NCI-H82 treated with DMSO at 0.1 percent for 48 hours (cell line): Measurements from ENCODE around the gene GABBR1.

ENCODE experiments used
- DNase-seq: peaks from one replicate; lab custom pipeline; 2025; ENCODE audit not compliant: unreplicated experiment; lab: John Stamatoyannopoulos, UW

Gene GABBR1

DNA sequence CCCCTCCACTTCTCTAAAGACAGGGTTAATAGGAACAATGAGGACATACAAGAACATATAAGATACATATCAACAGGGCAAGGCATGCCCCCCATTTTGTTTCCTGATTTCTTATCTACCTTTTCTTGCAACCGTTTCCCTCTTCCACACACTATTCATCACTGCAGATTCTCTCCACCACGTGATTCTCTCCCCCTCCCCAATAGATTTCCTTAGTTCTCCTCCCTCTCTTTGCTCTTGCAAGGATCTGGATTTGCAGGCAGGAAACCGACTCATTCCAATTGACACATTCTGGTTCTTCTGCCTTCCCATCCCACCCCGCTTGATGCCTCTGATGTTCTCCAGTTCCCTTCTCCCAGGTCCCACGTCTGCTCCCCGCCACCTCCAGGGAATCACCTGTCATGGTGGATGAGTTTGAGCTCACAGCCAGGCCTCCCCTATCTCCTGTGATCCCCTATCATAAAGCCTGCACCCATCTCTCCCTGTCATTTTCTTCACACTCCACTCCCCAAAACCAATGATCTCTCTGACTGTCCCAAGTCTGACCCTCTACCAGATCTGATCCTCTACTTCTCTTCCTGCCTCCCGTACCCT, 7.5 kb downstream of the GABBR1 start:
- no peak for DNase-seq

DNA sequence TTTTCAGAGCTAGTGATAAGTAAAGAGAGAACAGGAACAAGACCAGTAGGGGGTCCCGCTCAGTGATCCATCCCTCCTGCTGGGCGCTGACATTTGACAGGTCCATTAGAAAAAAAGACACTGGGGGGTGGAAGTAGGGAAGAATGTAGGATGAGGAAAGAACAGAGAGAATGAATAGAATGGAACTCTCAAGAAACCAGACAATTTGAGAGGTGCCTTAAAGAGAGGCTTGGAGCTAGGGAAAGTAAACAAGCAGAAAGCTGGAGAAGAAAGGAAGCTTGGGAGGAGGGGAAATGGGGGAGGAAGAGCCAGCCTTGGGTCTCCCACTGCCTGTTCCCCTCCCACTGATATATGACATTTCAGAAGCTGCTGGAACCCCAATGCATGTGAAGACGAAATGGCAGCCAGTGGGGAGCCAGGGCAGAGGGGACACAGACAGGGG, 8.4 kb downstream of the GABBR1 start:
- no peak for DNase-seq

DNA sequence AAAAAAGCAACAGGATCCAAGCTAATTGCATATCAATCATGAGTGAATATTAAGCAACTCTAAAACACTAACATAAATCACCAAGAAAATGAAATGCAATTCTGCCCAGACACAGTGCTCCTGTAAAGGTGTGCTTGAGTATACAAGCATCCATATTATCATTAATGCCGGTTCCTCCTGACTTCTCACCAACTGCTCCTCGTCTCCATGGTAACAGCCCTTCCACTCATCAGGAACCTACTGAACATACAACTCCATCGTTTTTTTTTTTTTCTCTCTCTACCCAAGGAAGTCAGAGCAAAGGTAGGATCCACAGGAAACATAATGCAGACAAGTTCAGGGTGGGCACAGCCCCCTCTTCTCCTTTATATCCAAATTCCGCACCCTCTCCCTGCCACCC, 12.4 kb downstream of the GABBR1 start:
- no peak for DNase-seq

DNA sequence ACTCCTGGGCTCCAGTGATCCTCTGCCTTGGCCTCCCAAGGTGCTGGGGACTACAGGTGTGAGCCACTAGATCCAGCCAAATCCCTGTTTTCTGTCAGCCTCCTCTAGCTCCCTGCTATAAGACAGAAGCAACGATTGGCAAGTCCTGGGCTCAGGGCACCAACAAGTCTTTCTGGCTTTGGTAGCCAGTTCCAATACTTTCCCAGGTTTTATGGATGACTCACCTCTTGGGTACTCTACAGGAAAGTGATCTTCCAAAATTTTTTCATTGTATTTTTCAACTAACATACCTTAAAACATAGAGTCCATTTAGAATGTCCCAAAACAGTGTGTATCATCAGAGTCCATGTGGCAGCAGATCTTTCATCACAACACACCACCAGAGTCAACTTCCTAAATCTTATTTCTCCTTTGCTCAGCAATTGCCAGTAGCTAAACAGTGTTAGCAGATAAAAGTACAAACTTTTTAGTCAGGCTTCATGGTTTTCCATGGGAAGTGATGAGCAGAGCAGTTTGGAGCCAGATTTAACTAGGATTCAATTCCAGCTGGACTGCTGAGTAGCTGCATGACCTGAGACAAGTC, 13.3 kb downstream of the GABBR1 start:
- DNase-seq: no peak

DNA sequence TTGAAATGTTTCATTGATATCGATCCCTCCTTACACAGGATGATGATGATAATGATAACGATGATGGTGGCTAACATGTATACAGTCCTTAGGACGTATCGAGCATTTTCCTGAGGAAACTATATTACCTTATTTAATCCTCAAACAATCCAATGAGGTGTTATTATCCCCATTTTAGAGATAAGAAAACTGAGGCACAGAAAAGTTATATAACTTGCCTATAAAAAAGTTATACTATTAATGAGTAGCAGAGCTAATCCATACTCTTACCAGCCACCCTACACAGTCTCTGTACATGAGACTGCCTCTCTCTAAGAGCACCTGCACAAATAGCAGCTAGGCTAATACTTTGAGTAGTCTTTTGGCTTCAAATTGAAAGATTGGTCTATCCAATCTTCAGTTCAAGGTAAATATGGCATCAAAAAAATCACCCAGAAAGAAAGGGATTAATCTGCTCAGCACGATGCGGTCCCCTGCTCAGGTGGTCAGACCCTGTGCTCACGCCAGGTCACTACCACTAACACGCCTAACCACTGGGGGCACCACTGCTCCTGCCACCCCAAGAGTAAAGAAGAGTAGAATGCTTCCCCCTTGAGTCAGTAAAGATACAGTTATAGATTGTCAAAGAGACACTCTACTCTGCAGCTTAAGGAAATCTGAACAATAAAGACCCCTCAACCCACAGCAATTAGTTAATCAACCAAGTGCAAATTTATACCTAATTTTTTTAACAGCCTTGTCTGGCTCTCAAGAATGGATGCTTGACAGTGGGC, 15.0 kb downstream of the GABBR1 start:
- no peak for DNase-seq

DNA sequence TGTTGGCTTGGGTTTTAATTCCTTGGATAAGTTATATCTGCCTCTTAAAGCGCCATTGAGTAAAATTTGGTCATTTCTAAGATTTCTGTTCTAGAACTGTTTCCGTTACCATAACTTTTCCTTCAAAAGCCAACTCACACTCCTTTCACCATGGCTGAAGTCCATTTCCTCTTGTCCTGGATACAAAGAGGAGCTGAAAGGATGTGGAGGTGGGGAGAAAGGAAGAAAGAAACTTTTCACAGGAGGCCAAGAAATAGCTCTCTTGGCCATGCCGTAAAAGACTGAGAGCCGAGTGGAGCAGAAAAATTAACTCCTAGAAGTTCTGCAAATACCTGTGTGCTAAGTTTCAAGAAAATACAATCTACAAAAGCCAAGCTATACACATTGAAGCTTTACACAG, 21.6 kb downstream of the GABBR1 start:
- no peak for DNase-seq

DNA sequence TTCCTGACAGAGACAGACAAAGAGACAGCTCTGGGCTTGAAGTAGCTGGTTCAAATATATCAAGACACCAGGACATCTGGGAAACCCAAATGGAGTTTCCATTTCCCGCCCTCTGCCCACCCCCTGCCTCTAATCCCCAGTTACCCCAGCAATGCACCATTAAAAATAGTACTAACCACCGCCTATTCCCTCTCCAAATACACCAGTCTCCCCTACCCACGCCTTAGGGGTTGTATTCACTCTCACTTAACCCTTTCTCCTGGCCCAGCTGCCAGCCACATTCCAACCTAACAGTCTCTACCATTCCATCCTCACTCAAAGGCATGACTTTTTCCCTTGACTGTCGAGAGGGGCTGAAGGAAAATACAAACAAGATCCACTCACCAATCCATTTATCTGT, 22.4 kb downstream of the GABBR1 start:
- DNase-seq: no peak

DNA sequence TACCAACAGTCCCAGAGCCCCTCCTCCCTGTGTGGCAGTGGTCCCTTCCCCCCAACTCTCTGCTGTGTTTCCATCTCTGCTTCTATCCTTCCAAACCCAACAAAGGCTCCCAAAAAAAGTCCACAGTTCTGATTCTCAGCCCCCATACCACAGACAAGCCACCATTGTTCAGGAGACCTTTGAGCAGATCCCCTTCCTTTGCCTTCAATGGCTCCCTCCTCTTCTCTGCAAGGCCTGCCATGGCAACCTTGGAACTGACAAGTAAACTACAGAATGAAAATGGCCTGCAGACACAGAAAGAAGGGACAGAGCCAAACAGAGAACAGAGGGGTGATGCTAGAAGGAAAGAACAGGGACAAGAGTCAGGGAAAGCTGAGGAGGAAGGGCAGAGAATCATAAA, 24.9 kb downstream of the GABBR1 start:
- no peak for DNase-seq

DNA sequence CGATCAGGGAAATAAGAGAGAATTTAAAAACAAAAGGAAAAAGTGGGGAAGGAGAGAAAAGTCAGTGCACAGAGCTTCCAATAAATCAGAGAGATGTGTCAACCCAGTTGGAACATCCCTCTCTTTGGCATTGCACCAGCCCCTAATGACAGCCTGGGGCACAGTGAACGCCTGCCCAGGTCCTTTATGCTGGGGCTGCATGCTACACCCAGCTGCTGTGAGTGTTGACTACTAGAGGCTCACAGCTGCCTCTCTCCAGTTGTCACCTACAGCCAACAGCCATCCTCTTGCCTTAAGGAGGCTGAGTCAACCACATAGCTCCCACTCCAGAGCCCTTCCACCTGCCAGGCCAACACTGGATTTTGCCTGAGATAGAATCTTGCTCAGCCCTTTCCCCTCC, 29.1 kb downstream of the GABBR1 start:
- no peak for DNase-seq

DNA sequence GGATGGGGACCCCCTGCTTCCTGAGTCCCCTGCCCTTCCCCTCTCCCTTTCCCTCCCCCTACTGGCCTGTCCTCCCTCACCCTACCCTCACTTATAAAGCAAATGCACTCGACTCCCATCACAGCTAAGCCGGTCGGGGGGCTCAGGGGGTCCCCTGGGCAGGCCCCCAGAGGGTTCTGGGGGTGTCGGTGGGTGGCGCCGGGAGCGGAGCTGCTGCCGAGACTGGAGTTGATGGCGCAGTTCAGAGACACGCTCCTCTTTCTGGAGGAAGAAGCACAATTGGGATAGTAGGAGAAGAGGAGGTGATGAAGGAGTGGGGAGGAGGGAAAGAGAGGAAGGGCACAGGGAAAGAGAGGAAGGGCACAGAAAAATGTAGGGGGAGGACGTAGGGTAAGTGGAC, 29.5 kb downstream of the GABBR1 start:
- no peak for DNase-seq

DNA sequence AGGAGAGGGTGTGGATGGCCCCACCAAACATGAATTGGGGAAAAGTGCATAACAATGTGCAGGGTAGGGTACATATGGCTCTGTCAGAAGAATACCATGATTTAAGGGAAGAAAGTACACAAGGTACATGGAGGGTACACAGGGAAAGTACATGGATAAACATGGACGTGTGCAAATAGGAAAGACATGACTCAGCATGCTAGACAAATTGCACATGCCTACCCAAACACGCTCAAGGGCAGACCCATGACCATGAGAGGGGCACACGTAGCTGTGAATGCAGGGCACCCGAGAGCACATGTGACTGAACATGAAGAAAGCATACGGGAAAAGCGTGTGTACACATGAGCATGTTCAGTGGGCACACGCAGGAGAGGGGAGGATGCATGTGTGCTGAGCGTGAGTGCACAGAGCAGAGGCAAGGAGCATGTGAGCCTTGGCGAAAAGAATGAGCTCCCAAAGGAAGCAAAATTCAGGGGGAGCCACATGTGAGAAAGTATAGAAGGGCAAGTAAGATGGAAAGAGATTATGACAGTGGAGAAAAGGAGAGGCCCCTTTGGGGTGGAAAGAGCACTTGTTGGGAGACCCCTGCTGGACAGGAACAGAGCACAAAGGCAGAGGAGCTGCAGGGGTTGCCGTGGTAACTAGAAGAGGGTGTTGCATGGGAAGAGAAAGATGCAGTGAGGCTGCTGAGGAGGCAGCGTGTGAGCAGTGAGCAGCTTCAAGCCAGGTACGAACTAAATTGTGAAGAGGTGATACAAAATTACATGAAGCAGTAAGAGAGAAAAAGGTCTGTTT, 30.2 kb downstream of the GABBR1 start:
- no peak for DNase-seq

DNA sequence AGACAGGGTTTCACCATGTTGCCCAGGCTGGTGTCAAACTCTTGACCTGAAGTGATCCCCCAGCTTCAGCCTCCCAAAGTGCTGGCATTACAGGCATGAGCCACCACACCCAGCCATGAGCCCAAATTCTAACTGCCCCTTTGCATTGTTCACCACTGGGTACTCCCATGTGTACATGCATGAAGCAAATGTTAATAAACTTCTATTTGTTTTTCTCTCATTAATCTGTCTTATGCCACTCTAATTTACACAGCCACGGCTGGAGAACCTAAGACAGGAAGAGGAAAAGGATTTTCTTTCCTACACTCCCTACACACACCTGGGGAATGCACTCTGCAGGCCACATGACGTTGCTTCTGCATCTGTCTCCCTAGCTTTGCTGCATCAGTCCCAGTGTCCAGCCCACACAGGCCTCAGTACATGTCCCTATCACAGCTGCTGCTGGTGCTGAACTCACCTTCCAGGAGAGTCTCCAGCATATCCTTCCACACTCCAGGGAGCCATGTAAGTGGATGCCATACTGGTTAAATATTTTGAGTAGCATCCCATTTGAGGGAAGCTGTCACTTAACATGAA, 34.7 kb downstream of the GABBR1 start:
- DNase-seq: no peak

DNA sequence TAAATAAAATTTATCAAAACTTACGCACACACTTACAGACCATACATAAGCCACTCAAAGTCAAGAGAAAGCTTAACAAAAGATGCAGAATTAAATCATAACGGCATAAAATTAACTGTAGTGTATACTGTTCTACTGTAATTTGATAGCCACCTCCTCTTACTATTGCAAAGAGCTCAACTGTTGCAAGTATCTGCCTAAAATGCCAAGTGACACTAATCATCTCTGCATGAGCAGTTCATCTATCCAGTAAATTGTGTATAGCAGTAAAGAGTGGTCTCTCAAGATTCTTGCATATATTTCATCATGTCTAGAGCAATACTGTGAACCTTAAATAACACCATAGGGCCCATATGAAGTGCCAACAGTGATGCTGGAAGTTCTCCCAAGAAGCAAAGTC, 35.8 kb downstream of the GABBR1 start:
- no peak for DNase-seq

DNA sequence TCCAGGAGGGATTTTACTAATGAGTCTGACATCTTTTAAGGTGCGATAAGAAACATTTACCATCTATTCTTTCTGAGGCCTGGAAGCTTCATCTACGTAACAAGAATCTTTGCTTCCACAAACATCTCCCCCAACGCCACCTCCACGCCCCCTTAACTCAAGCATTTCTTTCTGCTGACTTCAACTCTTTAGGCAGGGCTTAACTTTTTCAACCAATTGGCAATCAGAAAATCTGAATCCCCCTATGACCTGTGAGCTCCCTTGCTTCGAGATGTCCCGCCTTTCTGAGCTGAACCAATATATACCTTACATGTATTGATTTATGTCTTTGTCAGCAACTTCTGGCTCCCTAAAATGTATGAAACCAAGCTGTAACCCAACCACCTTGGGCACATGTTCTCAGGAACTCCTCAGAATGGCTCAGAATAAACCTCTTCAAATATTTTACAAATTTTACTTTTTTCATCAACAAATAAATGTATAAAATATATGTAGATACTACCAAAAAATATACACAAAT, 36.5 kb downstream of the GABBR1 start:
- no peak for DNase-seq

DNA sequence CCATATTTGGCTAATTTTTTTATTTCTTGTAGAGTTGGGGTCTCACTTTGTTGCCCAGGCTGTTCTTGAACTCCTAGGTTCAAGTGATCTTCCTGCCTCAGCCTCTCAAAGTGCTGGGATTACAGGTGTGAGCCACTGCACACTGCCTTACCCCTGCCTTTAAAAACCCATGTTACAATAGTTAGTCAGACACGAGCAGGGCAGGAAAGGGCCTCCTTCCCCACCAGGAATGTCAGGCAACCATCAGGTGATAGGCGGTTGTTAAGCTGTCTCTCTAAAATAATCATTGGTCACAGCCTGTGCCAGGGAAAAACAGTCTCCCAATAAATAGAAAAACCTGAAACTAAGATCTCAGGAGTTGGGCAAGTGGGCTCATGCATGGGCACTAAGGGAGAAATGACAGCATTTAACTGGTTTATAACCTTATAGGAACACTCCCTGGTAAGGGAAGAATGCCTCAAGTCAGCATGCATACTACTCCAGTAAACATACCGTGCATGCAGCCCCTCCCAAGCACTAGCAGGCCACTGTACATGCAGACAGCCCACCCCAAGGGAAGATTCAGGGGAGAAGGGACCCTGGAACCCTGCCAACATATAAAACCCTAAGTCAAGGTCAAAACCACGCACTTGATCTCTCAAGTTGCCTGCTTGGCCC, 39.7 kb downstream of the GABBR1 start:
- DNase-seq: no peak

DNA sequence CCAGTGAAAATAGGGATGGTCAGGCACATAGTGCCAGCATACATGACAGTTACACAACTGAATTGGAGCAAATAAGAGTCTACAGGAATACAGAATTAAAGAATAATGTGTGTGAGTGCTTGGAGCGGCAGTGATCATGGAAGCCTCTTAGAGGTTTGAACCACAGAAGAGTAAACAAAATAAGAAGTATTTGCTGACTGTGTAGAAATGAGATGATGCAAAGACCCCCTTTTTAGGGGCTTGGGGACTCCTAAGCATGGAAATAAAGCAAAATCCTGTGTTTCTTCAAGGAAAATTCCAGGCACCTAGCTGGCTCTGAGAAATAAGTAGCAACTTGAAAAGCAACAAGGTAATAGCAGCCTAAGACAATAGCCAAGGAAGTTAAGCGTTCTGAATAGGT, 41.3 kb downstream of the GABBR1 start:
- no peak for DNase-seq

DNA sequence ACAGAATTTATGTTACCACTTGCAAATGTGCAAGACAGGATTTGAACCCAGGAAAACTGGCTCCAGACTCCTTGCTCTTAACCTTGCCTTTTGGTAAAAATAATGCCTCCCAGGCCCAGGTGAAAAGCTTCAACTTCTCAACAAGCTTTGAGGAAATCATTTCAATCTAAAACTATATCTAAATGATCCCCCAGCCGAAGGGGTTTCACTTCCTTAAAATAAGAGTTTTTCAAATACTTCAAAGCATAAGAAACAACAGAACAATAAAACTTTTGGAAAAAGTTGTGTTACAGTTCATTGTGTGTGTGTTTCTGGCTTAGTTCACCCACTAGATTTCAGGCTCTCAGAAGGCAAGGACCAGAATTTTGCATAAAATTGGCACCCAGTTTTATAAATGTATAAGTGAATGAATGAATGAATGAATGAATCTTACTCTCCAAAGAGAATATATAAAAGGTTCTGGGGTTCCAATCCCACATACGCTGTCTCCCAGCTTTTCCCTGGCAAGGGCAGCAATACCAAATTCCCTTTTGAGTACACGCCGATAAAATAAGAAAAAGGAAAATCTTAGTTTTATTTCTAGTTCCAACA, 42.7 kb downstream of the GABBR1 start:
- no peak for DNase-seq

DNA sequence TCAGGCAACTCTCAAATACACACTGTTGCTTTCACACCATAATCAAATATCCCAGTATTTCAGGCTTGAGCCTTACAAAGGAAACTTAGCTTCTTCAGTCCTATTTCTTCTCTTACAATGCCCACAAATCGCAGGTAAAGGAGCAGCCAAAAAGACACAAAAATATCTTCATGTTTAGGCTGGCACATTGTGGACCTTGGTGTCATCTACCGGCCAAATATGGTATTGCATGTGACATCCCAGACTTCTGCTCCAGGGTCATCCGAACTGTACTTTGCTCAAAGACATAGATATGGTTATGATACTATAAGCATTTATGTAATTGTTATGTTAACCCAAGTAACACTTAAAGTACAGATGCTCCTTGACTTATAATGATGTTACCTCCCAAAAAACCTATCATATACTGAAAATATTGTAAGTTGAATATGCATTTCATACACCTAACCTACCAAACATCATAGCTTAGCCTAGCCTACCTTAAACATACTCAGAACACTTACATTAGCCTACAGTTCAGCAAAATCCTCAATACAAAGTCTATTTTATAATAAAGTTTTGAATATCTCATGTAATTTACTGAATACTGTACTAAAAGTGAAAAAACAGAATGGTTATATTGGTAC, 43.4 kb downstream of the GABBR1 start:
- peak; percentile 34 for DNase-seq

DNA sequence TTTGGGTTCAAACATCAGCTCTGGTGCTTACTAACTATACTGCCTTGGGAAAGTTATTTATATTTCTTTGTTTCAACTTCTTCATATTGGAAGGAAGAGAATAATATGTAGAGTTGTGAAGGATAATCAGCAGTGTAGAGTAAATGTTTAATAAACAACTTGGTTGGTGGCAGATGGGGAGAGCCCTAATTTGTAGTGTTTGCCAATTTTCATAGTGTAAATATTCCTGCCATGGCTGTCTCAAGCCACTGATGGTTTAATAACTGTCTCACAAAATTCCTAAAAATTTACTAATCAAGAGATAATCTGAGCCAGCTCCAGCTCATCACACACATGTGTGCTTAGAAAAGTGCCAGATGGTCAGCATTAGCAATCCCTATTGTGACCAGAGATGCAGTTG, 48.2 kb downstream of the GABBR1 start, which contains the start of gene OR2H2:
Gene OR2H2, plus strand, starts transcription at position 301 of the 400 bp plus-strand sequence. CDS start 2,824 bp downstream, outside the sequence.
- no peak for DNase-seq

DNA sequence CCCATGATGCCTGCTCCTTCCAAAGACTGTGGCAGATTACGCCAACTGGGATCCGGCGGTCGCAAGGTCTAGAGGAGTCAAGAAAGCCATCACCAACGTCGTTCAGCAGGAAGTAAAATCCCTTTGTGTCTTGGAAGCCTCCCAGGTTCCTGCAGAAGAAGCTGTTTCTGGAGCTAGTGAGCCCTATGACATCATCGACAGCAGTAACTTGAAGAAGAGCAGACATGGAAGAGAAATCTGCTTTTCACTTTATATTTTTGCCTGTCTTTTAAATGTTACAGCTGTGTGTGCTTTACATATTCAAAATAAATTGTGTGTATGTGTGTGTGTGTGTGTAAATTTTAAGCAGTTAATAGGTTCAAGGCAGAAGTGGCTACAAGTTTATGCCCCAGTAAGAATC, 55.4 kb downstream of the GABBR1 start:
- DNase-seq: no peak
